ENCODE measurements around the gene MTMR10.

MTMR10 gene

DNA sequence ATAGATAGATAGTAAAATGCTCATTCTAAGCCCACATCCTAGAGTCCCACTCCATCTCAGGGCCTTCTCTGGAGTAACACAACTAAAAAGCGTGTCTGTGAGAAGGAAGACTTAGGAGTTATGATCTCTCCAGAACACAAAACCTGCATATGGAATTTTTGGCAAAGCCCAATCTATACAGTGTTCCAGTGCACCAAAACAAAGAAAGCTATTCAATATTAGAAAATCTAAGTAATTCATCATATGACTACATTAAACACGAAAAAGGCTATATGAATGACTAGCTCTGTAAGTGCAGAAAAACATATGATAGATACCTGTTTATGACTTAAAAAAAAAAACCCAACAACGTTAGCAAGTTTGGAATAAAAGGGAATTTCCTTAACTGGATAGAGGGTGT lies 27.7 kb downstream of the MTMR10 start:
- no peaks in the 10 kb centered on the region for H3K27me3 ChIP-seq (ENCODE audit: insufficient read depth, poor library complexity, severe bottlenecking)
- no peak overlapping the region for H3K27ac ChIP-seq (replicated peaks)
- no peak for DNase-seq (ENCODE audit: low read depth in 1 of 2, low spot score in 1 of 2)
- H3K4me3 ChIP-seq (replicated peaks; ENCODE audit: insufficient read depth, low read length) = no peak overlapping the region
- TF ChIP-seq, protein P1, sequence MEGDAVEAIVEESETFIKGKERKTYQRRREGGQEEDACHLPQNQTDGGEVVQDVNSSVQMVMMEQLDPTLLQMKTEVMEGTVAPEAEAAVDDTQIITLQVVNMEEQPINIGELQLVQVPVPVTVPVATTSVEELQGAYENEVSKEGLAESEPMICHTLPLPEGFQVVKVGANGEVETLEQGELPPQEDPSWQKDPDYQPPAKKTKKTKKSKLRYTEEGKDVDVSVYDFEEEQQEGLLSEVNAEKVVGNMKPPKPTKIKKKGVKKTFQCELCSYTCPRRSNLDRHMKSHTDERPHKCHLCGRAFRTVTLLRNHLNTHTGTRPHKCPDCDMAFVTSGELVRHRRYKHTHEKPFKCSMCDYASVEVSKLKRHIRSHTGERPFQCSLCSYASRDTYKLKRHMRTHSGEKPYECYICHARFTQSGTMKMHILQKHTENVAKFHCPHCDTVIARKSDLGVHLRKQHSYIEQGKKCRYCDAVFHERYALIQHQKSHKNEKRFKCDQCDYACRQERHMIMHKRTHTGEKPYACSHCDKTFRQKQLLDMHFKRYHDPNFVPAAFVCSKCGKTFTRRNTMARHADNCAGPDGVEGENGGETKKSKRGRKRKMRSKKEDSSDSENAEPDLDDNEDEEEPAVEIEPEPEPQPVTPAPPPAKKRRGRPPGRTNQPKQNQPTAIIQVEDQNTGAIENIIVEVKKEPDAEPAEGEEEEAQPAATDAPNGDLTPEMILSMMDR (IDR thresholded peaks at IDR 0.05; ENCODE audit: insufficient read depth, low read length) = no peak
- TF ChIP-seq, protein P2, sequence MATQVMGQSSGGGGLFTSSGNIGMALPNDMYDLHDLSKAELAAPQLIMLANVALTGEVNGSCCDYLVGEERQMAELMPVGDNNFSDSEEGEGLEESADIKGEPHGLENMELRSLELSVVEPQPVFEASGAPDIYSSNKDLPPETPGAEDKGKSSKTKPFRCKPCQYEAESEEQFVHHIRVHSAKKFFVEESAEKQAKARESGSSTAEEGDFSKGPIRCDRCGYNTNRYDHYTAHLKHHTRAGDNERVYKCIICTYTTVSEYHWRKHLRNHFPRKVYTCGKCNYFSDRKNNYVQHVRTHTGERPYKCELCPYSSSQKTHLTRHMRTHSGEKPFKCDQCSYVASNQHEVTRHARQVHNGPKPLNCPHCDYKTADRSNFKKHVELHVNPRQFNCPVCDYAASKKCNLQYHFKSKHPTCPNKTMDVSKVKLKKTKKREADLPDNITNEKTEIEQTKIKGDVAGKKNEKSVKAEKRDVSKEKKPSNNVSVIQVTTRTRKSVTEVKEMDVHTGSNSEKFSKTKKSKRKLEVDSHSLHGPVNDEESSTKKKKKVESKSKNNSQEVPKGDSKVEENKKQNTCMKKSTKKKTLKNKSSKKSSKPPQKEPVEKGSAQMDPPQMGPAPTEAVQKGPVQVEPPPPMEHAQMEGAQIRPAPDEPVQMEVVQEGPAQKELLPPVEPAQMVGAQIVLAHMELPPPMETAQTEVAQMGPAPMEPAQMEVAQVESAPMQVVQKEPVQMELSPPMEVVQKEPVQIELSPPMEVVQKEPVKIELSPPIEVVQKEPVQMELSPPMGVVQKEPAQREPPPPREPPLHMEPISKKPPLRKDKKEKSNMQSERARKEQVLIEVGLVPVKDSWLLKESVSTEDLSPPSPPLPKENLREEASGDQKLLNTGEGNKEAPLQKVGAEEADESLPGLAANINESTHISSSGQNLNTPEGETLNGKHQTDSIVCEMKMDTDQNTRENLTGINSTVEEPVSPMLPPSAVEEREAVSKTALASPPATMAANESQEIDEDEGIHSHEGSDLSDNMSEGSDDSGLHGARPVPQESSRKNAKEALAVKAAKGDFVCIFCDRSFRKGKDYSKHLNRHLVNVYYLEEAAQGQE (IDR thresholded peaks at IDR 0.05; ENCODE audit: insufficient replicate concordance, low read depth) = no peak
- TF ChIP-seq SPI1 (IDR thresholded peaks at IDR 0.05; ENCODE audit: borderline replicate concordance, low read depth) (no peak), GABPA (IDR thresholded peaks at IDR 0.05; ENCODE audit: low read depth) (no peak)

DNA sequence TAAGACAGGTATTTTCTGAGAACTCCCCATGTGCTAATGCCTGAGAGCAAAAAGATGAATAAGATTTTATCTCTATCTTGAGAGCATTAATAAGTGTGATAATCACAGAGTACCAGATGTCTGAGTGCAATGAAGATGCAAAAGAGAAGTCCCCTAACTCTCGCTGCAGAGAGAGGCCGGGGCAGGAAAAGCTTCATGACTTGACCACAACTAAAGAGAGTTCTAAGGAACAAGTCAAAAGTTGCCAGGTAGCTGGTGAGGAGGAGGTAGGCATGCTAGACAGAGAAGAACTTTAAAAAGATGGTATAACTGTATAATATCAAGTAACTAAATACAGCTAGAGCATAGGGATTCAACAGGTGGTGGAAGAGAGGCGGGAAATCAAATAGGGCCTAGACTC lies 28.8 kb downstream of the MTMR10 start:
- Histone ChIP-seq H3K27ac (replicated peaks) (no peak overlapping the region), H3K27me3 (ENCODE audit: insufficient read depth, poor library complexity, severe bottlenecking) (no peaks in the 10 kb centered on the region), H3K4me3 (replicated peaks; ENCODE audit: insufficient read depth, low read length) (no peak overlapping the region)
- no peak for TF ChIP-seq GABPA (IDR thresholded peaks at IDR 0.05; ENCODE audit: low read depth)
- TF ChIP-seq POLR2AphosphoS5 (IDR thresholded peaks at IDR 0.05; ENCODE audit: low read depth) = no peak
- TF ChIP-seq, protein P1 (IDR thresholded peaks at IDR 0.05; ENCODE audit: insufficient read depth, low read length) = no peak
- no peak for TF ChIP-seq SPI1 (IDR thresholded peaks at IDR 0.05; ENCODE audit: borderline replicate concordance, low read depth)
- TF ChIP-seq, protein P2 (IDR thresholded peaks at IDR 0.05; ENCODE audit: insufficient replicate concordance, low read depth) = no peak
- no peak for DNase-seq (ENCODE audit: low read depth in 1 of 2, low spot score in 1 of 2)

DNA sequence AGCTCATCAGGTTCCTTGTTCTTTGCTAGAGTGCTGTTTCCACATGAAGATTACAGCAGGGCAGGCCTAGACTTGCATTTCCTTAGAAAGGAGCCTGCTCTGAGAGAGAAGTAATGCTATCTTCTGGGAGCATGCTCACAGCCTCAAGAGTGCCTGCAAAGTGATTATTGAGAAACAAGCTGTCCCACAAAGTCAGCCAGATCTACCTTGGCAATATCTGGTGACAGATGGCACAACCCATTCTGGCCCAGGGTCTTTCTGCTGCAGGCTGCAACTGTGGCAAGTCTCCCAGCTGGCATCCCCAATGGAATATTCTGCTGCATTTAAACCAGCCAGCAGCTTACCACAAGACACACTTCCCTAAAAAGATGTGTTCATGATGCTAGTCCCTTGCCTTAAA lies 29.3 kb downstream of the MTMR10 start:
- peak; percentile 74 for TF ChIP-seq SPI1 (IDR thresholded peaks at IDR 0.05; ENCODE audit: borderline replicate concordance, low read depth)
- TF ChIP-seq GABPA (IDR thresholded peaks at IDR 0.05; ENCODE audit: low read depth) = no peak
- TF ChIP-seq POLR2AphosphoS5 (IDR thresholded peaks at IDR 0.05; ENCODE audit: low read depth) = no peak
- TF ChIP-seq, protein P1 (IDR thresholded peaks at IDR 0.05; ENCODE audit: insufficient read depth, low read length) = no peak
- TF ChIP-seq, protein P2 (IDR thresholded peaks at IDR 0.05; ENCODE audit: insufficient replicate concordance, low read depth) = no peak
- no peak overlapping the region for H3K4me3 ChIP-seq (replicated peaks; ENCODE audit: insufficient read depth, low read length)
- no peak overlapping the region for H3K27ac ChIP-seq (replicated peaks)
- no peaks in the 10 kb centered on the region for H3K27me3 ChIP-seq (ENCODE audit: insufficient read depth, poor library complexity, severe bottlenecking)
- DNase-seq (ENCODE audit: low read depth in 1 of 2, low spot score in 1 of 2) = peak in 1 of 2 experiments; percentile 49

Measured in HL-60 (cell line).